H1 (cell line): Measurements from ENCODE around the gene TSHZ2. TPM values are rescaled to one million over a fixed set of nuclear protein-coding genes. Genes with fewer than 3 reads are reported as not detected.

Experiments used
- ATF3 ChIP-seq: IDR thresholded peaks from 2 replicates; pipeline ENCODE4 v1.6.1; 2011; ENCODE audit warnings: low read depth, mild to moderate bottlenecking, low read length; ENCODE audit not compliant: insufficient read depth
- CEBPB ChIP-seq: IDR thresholded peaks from 2 replicates; pipeline ENCODE4 v1.6.1; 2012; ENCODE audit warnings: low read depth, low read length
- CTCF ChIP-seq, 3 experiments: IDR thresholded peaks; 1 replicate in 2 of 3; 2 replicates in 1 of 3; pipeline versions ENCODE4 v1.5.1 to v1.6.1; 2011; ENCODE audit warnings: low read length in 3 of 3, mild to moderate bottlenecking in 3 of 3, inconsistent platforms in 2 of 3, low read depth in 1 of 3, moderate library complexity in 1 of 3; ENCODE audit not compliant: insufficient read depth in 1 of 3; ENCODE audit errors: control extremely low read depth in 1 of 3
- POLR2A ChIP-seq, 2 experiments: IDR thresholded peaks; 1 replicate in 1 of 2; 2 replicates in 1 of 2; pipeline ENCODE4 v1.6.1; 2011; ENCODE audit warnings: low read depth in 2 of 2, low read length in 2 of 2, mild to moderate bottlenecking in 2 of 2; ENCODE audit errors: control extremely low read depth in 1 of 2
- RAD21 ChIP-seq, 2 experiments: IDR thresholded peaks in 1 of 2; conservative IDR thresholded peaks in 1 of 2; 2 replicates each; pipeline ENCODE4 v1.6.1; 2011; ENCODE audit warnings: low read depth in 2 of 2, low read length in 2 of 2, improper control_type of control experiment in 1 of 2, inconsistent platforms in 1 of 2, mild to moderate bottlenecking in 1 of 2, moderate library complexity in 1 of 2
- SP4 ChIP-seq: IDR thresholded peaks from 2 replicates; pipeline ENCODE4 v1.6.1; 2012; ENCODE audit warnings: low read length, inconsistent platforms
- SRF ChIP-seq: IDR thresholded peaks from 2 replicates; pipeline ENCODE4 v1.6.1; 2011; ENCODE audit warnings: mild to moderate bottlenecking, low read depth, low read length, moderate library complexity
- TAF1 ChIP-seq: IDR thresholded peaks from 2 replicates; pipeline ENCODE4 v1.6.1; 2011; ENCODE audit warnings: mild to moderate bottlenecking, low read depth, low read length
- polyA plus RNA-seq, 7 experiments: library from polyadenylated mRNA; depleted of rRNA in 3 of 7; stranded (reverse) in 5 of 7; unstranded in 2 of 7; fragments of >200 nt in 5 of 7; fragments of 200-250 nt in 2 of 7; gene quantifications; 1 replicate in 5 of 7; 2 replicates in 1 of 7; 4 replicates in 1 of 7; pipeline versions ENCODE4 v1.2.1 to v1.2.3, GENCODE V29; 2011 to 2013; ENCODE audit warnings: missing spikeins in 2 of 7, mixed read lengths in 2 of 7
- total RNA-seq: library from RNA; stranded (reverse); fragmentation: NEBNext Ultra II Directional; extraction: Animal tissue kit (Norgen Biotek cat#: 25700); gene quantifications from 2 replicates; pipeline ENCODE4 v1.2.1, GENCODE V29; 2021

The TSHZ2 gene
- total and polyA plus RNA-seq, 2 of the 8 experiments (the other 6 are each of a cell fraction or from before 2014, with no cell fraction given): 0.14 to 0.30 TPM

GRCh38 chr20:53016534-53017042 lies 44.4 kb downstream of the TSHZ2 start (continued):
- TF ChIP-seq SP4 (no peak), SRF (no peak), CEBPB (no peak), POLR2A (IDR thresholded peaks at IDR 0.05; ENCODE audit: control extremely low read depth in 1 of 2, low read depth in 2 of 2, low read length in 2 of 2) (no peak), TAF1 (no peak), RAD21 (IDR thresholded peaks at IDR 0.05 in 1 of 2, conservative IDR thresholded peaks at IDR 0.05 in 1 of 2; ENCODE audit: low read depth in 2 of 2, low read length in 2 of 2) (no peak), CTCF (IDR thresholded peaks at IDR 0.05; ENCODE audit: control extremely low read depth in 1 of 3, insufficient read depth in 1 of 3, low read depth in 1 of 3, low read length in 3 of 3) (no peak), ATF3 (no peak)
